Hepatocyte (in vitro differentiated cells): ENCODE measurements around the gene RPN2. TPM values are rescaled to one million over a fixed set of nuclear protein-coding genes. Genes with fewer than 3 reads are reported as not detected.

Experiments used
- DNase-seq: peaks from one replicate; pipeline ENCODE4 v3.0.0-alpha.2; 2016; ENCODE audit warnings: low spot score
- H2AFZ ChIP-seq: fragments of 200-600 bp; sonication (generic); 2 replicates; pipeline ENCODE4 v1.6.0; 2016; ENCODE audit warnings: antibody characterized with exemption, mild to moderate bottlenecking
- H3K27ac ChIP-seq: fragments of 200-600 bp; sonication (generic); 2 replicates; pipeline ENCODE4 v1.5.1; 2016; ENCODE audit warnings: mild to moderate bottlenecking
- H3K27me3 ChIP-seq: fragments of 200-600 bp; sonication (generic); 2 replicates; pipeline ENCODE4 v1.6.1; 2016
- H3K36me3 ChIP-seq: fragments of 200-600 bp; sonication (generic); replicated peaks from 2 replicates; pipeline ENCODE4 v1.5.1; 2016; ENCODE audit warnings: low read depth; ENCODE audit not compliant: insufficient read depth
- H3K4me1 ChIP-seq: fragments of 200-600 bp; sonication (generic); 2 replicates; pipeline ENCODE4 v1.5.1; 2016; ENCODE audit warnings: mild to moderate bottlenecking, moderate library complexity; ENCODE audit not compliant: insufficient read depth
- H3K4me2 ChIP-seq: fragments of 200-600 bp; sonication (generic); 2 replicates; pipeline ENCODE4 v1.6.0; 2016
- H3K4me3 ChIP-seq: fragments of 200-600 bp; sonication (generic); 2 replicates; pipeline ENCODE4 v1.5.1; 2016; ENCODE audit warnings: mild to moderate bottlenecking
- H3K79me2 ChIP-seq: fragments of 200-600 bp; sonication (generic); 2 replicates; pipeline ENCODE4 v1.6.0; 2017; ENCODE audit warnings: mild to moderate bottlenecking
- H3K9me2 ChIP-seq: fragments of 200-600 bp; sonication (generic); replicated peaks from 2 replicates; pipeline ENCODE4 v1.6.0; 2017; ENCODE audit warnings: mild to moderate bottlenecking; ENCODE audit not compliant: insufficient read depth
- H3K9me3 ChIP-seq: fragments of 200-600 bp; sonication (generic); 2 replicates; pipeline ENCODE4 v1.5.1; 2016; ENCODE audit warnings: low read depth, mild to moderate bottlenecking
- H4K20me1 ChIP-seq: fragments of 200-600 bp; sonication (generic); 2 replicates; pipeline ENCODE4 v1.6.0; 2016; ENCODE audit warnings: mild to moderate bottlenecking; ENCODE audit not compliant: insufficient read depth, poor library complexity, severe bottlenecking
- CTCF ChIP-seq: fragments of 200-600 bp; sonication (generic); IDR thresholded peaks from 2 replicates; pipeline ENCODE4 v1.5.1; 2016; ENCODE audit warnings: antibody characterized with exemption, mild to moderate bottlenecking; ENCODE audit not compliant: poor library complexity
- EZH2 ChIP-seq: fragments of 200-600 bp; sonication (generic); IDR thresholded peaks from 2 replicates; pipeline ENCODE4 v1.6.1; 2016; ENCODE audit warnings: antibody characterized with exemption, mild to moderate bottlenecking, borderline replicate concordance
- EZH2phosphoT487 ChIP-seq: fragments of 200-600 bp; sonication (generic); IDR thresholded peaks from one replicate; pipeline ENCODE4 v1.6.1; 2018; ENCODE audit warnings: antibody characterized with exemption, mild to moderate bottlenecking, low read depth, moderate library complexity; ENCODE audit not compliant: unreplicated experiment, severe bottlenecking
- WGBS: methylation state at CpG from one replicate; pipeline ENCODE4 v1.1.6; 2016; ENCODE audit warnings: low lambda C conversion rate; ENCODE audit errors: missing lambda C conversion rate; 5-methylcytosine and 5-hydroxymethylcytosine counted together
- polyA plus RNA-seq: library from polyadenylated mRNA; unstranded; fragments of >200 nt; fragmentation: Nextera tagmentation; extraction: Ambion mirVana; gene quantifications from 2 replicates; pipeline ENCODE4 v1.2.1, GENCODE V29; 2016
- total RNA-seq: library from RNA; depleted of rRNA; stranded (reverse); fragments of >200 nt; gene quantifications from 2 replicates; pipeline ENCODE4 v1.2.3, GENCODE V29; 2014

The RPN2 gene
- total and polyA plus RNA-seq, 2 experiments from 2014 or later, result 325 to 350 TPM

DNA sequence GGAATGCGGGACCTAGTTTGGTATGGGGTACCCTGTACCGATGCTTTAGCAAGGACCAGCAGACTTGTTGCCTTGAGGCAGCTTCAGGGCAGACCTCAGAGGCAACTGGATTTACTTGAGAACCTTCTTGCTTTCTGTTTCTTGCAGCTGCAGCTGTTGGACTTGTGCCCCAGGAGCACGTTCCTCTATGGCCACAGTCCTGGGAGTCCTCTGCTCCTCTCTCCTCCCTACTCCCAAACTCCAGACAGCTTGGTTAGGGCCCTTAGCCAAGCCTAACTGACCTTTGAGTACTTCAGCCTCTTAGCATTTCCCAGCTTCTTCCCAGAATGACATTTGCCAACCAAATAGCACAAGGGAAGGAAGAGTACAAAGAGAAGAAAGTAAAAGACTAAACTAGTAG, 47.8 kb downstream of the RPN2 start:
- WGBS, result 97% methylated on average over 3 of the region's 3 CpGs
- Histone ChIP-seq H3K9me2 (no peaks in the 10 kb centered on the region), H3K79me2 (no peaks in the 10 kb centered on the region), H3K36me3 (peaks cover 6% of the 10 kb centered on the region), H3K27ac (no peak overlapping the region), H3K4me2 (no peak overlapping the region), H3K4me3 (no peak overlapping the region), H4K20me1 (no peaks in the 10 kb centered on the region), H3K9me3 (no peaks in the 10 kb centered on the region), H3K27me3 (no peaks in the 10 kb centered on the region), H2AFZ (no peak overlapping the region), H3K4me1 (no peaks in the 10 kb centered on the region)
- DNase-seq, result no peak
- TF ChIP-seq EZH2phosphoT487 (no peak), CTCF (no peak), EZH2 (no peak)

DNA sequence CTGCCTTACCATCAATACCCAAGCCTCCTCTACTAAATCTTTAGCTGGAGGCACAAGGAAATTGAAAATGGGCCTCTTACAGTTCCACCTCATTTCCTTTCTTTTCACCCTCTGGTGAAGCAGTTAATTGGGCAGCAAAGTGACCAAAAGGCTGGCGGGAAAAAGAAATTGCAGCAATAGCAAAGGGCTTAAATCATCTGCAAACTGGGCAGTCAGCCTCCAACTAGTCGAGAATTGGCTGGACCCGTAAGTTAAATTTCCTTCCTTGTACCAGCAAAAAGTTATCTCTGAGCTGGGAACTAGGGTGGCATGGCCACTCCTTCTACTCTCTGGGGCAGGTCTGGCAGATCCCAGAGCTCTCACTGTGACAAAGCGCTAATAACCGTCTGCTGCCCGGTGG, 49.0 kb downstream of the RPN2 start:
- peaks cover 6% of the 10 kb centered on the region for H3K36me3 ChIP-seq
- H4K20me1 ChIP-seq, result no peaks in the 10 kb centered on the region
- H3K79me2 ChIP-seq, result no peaks in the 10 kb centered on the region
- H3K27me3 ChIP-seq, result no peaks in the 10 kb centered on the region
- H3K4me2 ChIP-seq, result no peak overlapping the region
- no peaks in the 10 kb centered on the region for H3K4me1 ChIP-seq
- no peaks in the 10 kb centered on the region for H3K9me2 ChIP-seq
- WGBS, result 93% methylated on average over 6 of the region's 6 CpGs
- TF ChIP-seq EZH2phosphoT487, result no peak
- H3K4me3 ChIP-seq, result no peak overlapping the region
- H3K9me3 ChIP-seq, result no peaks in the 10 kb centered on the region
- DNase-seq, result no peak
- H3K27ac ChIP-seq, result no peak overlapping the region
- H2AFZ ChIP-seq, result no peak overlapping the region

GRCh38 chr20:37228656-37229055, 49.5 kb downstream of the RPN2 start:
- H4K20me1 ChIP-seq, result no peaks in the 10 kb centered on the region
- no peak for DNase-seq
- 88% methylated on average over 5 of the region's 5 CpGs for WGBS
- H3K4me2 ChIP-seq, result no peak overlapping the region
- no peak for TF ChIP-seq EZH2phosphoT487
- TF ChIP-seq EZH2, result no peak
- no peak for TF ChIP-seq CTCF
- H3K4me1 ChIP-seq, result no peaks in the 10 kb centered on the region
- H3K79me2 ChIP-seq, result no peaks in the 10 kb centered on the region
- no peak overlapping the region for H2AFZ ChIP-seq
- no peaks in the 10 kb centered on the region for H3K9me2 ChIP-seq
- no peaks in the 10 kb centered on the region for H3K9me3 ChIP-seq
- peaks cover 6% of the 10 kb centered on the region for H3K36me3 ChIP-seq
- no peak overlapping the region for H3K27ac ChIP-seq
- H3K27me3 ChIP-seq, result no peaks in the 10 kb centered on the region
- H3K4me3 ChIP-seq, result no peak overlapping the region

DNA sequence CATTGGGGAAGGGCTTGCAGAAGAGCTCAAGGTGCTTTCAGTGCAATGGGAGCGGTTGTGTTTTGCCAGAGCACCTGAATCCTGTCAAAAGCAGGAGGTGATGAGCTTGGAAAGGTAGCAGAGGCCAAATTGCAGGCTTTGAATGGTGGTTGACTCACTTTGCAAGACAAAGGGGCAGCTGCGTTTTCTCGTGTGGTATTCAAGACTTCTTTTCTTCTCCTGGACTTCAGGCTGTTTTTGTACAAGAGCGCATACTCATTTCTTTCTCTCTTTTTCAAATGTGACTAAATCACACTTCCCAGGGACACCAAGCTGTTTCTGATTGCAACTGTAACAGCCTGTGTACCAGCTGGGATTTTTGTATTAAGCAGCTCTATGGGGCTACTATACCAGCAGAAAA, 50.2 kb downstream of the RPN2 start:
- H3K9me3 ChIP-seq, result no peaks in the 10 kb centered on the region
- no peaks in the 10 kb centered on the region for H3K27me3 ChIP-seq
- H3K4me3 ChIP-seq, result no peak overlapping the region
- no peaks in the 10 kb centered on the region for H3K9me2 ChIP-seq
- no peak overlapping the region for H3K4me2 ChIP-seq
- no peak overlapping the region for H3K27ac ChIP-seq
- DNase-seq, result no peak
- H3K4me1 ChIP-seq, result no peaks in the 10 kb centered on the region
- no peak overlapping the region for H2AFZ ChIP-seq
- H3K79me2 ChIP-seq, result no peaks in the 10 kb centered on the region
- TF ChIP-seq EZH2phosphoT487 (no peak), EZH2 (no peak), CTCF (no peak)
- 86% methylated on average over 4 of the region's 4 CpGs for WGBS
- peaks cover 6% of the 10 kb centered on the region for H3K36me3 ChIP-seq
- H4K20me1 ChIP-seq, result no peaks in the 10 kb centered on the region
